Adrenal gland (tissue), 5 donors: Measurements from ENCODE around the gene PLP2.

ENCODE experiments used
- POLR2A ChIP-seq, 2 donors: fragments of 450-650 bp; IDR thresholded peaks; one replicate each; pipeline ENCODE4 v1.6.1; 2017; ENCODE audit warnings: antibody characterized with exemption in 2 of 2, mild to moderate bottlenecking in 2 of 2, moderate library complexity in 1 of 2
- TF ChIP-seq, protein P1 (sequence below), 6 experiments: fragments of 450-650 bp in 4 of 6; fragments of 200-600 bp in 2 of 6; sonication (generic) in 1 of 6; IDR thresholded peaks; 1 replicate in 5 of 6; 2 replicates in 1 of 6; pipeline versions ENCODE4 v1.5.1 to v1.8.0; 2016 to 2021; ENCODE audit warnings: antibody characterized with exemption in 6 of 6, mild to moderate bottlenecking in 2 of 6, moderate library complexity in 1 of 6
- donor health status: DM: no; HTN: no; CAD: no.

GRCh38 chrX:49137492-49137891 is 34.2 kb upstream of the PLP2 start:
- TF ChIP-seq, protein P1, sequence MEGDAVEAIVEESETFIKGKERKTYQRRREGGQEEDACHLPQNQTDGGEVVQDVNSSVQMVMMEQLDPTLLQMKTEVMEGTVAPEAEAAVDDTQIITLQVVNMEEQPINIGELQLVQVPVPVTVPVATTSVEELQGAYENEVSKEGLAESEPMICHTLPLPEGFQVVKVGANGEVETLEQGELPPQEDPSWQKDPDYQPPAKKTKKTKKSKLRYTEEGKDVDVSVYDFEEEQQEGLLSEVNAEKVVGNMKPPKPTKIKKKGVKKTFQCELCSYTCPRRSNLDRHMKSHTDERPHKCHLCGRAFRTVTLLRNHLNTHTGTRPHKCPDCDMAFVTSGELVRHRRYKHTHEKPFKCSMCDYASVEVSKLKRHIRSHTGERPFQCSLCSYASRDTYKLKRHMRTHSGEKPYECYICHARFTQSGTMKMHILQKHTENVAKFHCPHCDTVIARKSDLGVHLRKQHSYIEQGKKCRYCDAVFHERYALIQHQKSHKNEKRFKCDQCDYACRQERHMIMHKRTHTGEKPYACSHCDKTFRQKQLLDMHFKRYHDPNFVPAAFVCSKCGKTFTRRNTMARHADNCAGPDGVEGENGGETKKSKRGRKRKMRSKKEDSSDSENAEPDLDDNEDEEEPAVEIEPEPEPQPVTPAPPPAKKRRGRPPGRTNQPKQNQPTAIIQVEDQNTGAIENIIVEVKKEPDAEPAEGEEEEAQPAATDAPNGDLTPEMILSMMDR (IDR thresholded peaks at IDR 0.05) = no peak
- TF ChIP-seq POLR2A (IDR thresholded peaks at IDR 0.05) = no peak
